ENCODE measurements around the gene FAAP100. TPM values are rescaled to one million over a fixed set of nuclear protein-coding genes. Genes with fewer than 3 reads are reported as not detected.

Gene FAAP100
- total and polyA plus RNA-seq, 7 donors, result 6.6 to 27.2 (median 10.9) TPM

- peak overlapping the region; percentile 88 to 99 (median 96) for H3K4me3 ChIP-seq
- intact Hi-C loops (cut with DNase I), result loop anchor here (2.0 kb wide), 2 partner anchors 37 to 51 kb away; partner anchors contain the start of gene FAAP100
- no peaks in the 10 kb centered on the region for H3K9me3 ChIP-seq
- DNase-seq, result peak; percentile 76
- H3K27me3 ChIP-seq, result no peaks in the 10 kb centered on the region
- peaks cover 0 to 66% (median 48%) of the 10 kb centered on the region in 4 donors for H3K4me1 ChIP-seq
- 49 to 54% methylated on average over 19 of the region's 19 CpGs for WGBS, 2 donors
- TF ChIP-seq EP300 (IDR thresholded peaks at IDR 0.05) (no peak), POLR2AphosphoS5 (IDR thresholded peaks at IDR 0.05) (no peak), POLR2A (IDR thresholded peaks at IDR 0.05) (no peak), CTCF (IDR thresholded peaks at IDR 0.05) (no peak)
- peak overlapping the region; percentile 99 to 100 (median 100) for H3K27ac ChIP-seq
- peaks cover 15 to 18% (median 16%) of the 10 kb centered on the region in 4 donors for H3K36me3 ChIP-seq
These were observed 36.6 kb downstream of the FAAP100 start for GRCh38 chr17:81515530-81516041.

- WGBS, 2 donors, result 1% methylated on average over 82 of the region's 82 CpGs
- intact Hi-C loops (cut with DNase I), result loop anchor here (2.0 kb wide), 2 partner anchors 38 to 52 kb away; partner anchors contain the start of gene FAAP100
- Histone ChIP-seq H3K27ac (peak overlapping the region; percentile 99 to 100 (median 100)), H3K36me3 (peaks cover 22 to 25% (median 23%) of the 10 kb centered on the region in 4 donors), H3K4me1 (peaks cover 0 to 67% (median 46%) of the 10 kb centered on the region in 4 donors), H3K9me3 (no peaks in the 10 kb centered on the region), H3K4me3 (peak overlapping the region; percentile 88 to 99 (median 96)), H3K27me3 (no peaks in the 10 kb centered on the region)
- TF ChIP-seq EP300 (IDR thresholded peaks at IDR 0.05) (no peak), CTCF (IDR thresholded peaks at IDR 0.05) (no peak), POLR2A (IDR thresholded peaks at IDR 0.05) (peak in 1 of 2 donors; percentile 47), POLR2AphosphoS5 (IDR thresholded peaks at IDR 0.05) (peak; percentile 61 to 88 (median 74))
- peak; percentile 95 for DNase-seq
These were observed 37.2 kb downstream of the FAAP100 start for GRCh38 chr17:81514739-81515529.

- peaks cover 0 to 65% (median 42%) of the 10 kb centered on the region in 4 donors for H3K4me1 ChIP-seq
- DNase-seq, result no peak
- peaks cover 25 to 30% (median 28%) of the 10 kb centered on the region in 4 donors for H3K36me3 ChIP-seq
- intact Hi-C loops (cut with DNase I), result loop anchor here (2.0 kb wide), 2 partner anchors 38 to 52 kb away; partner anchors contain the start of gene FAAP100
- H3K27me3 ChIP-seq, result no peaks in the 10 kb centered on the region
- H3K4me3 ChIP-seq, result peak overlapping the region; percentile 88 to 99 (median 96)
- 1% methylated on average over 34 of the region's 34 CpGs for WGBS, 2 donors
- TF ChIP-seq POLR2AphosphoS5 (IDR thresholded peaks at IDR 0.05), result no peak
- TF ChIP-seq EP300 (IDR thresholded peaks at IDR 0.05), result no peak
- TF ChIP-seq POLR2A (IDR thresholded peaks at IDR 0.05), result no peak
- TF ChIP-seq CTCF (IDR thresholded peaks at IDR 0.05), result no peak
- H3K27ac ChIP-seq, result peak overlapping the region; percentile 99 to 100 (median 100)
- H3K9me3 ChIP-seq, result no peaks in the 10 kb centered on the region
These were observed 37.7 kb downstream of the FAAP100 start for GRCh38 chr17:81514489-81514738.

- peak; percentile 83 for DNase-seq
- H3K27ac ChIP-seq, result peak overlapping the region; percentile 99 to 100 (median 100)
- TF ChIP-seq POLR2AphosphoS5 (IDR thresholded peaks at IDR 0.05) (peak in 2 of 4 donors; percentile 9 to 60), EP300 (IDR thresholded peaks at IDR 0.05) (no peak), CTCF (IDR thresholded peaks at IDR 0.05) (no peak), POLR2A (IDR thresholded peaks at IDR 0.05) (peak; percentile 26 to 32)
- peaks cover 25 to 35% (median 32%) of the 10 kb centered on the region in 4 donors for H3K36me3 ChIP-seq
- H3K9me3 ChIP-seq, result no peaks in the 10 kb centered on the region
- no peaks in the 10 kb centered on the region for H3K27me3 ChIP-seq
- intact Hi-C loops (cut with DNase I), result loop anchor here (2.0 kb wide), 3 partner anchors 39 to 119 kb away; partner anchors contain the start of genes BAHCC1 and FAAP100
- H3K4me1 ChIP-seq, result peaks cover 0 to 65% (median 41%) of the 10 kb centered on the region in 4 donors
- H3K4me3 ChIP-seq, result peak overlapping the region; percentile 88 to 99 (median 96)
- WGBS, 2 donors, result 0 to 1% methylated on average over 64 of the region's 64 CpGs
These were observed 38.2 kb downstream of the FAAP100 start for GRCh38 chr17:81513753-81514488.
